Measurements from ENCODE around the gene ADAM12.

DNA sequence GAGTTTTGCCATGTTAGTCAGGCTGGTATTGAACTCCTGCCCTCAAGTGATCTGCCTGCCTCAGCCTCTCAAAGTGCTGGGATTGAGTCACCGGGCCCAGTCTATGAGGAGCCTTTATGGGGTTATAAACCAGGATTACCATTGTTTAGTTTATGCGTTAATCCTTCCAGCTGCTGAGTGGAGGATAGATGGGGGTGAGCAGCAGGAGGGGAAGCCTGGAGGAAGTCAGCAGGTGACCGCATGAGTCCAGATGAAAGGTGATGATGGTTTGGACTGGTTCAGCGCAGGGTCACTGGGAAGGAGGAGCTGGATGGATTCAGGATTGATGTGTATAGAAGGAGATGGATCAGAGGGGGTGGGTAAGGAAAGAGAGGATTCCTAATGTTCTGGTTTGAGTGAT, 197.1 kb downstream of the ADAM12 start:
- no peak for TF ChIP-seq EP300 (IDR thresholded peaks at IDR 0.05)
- TF ChIP-seq, protein P1, sequence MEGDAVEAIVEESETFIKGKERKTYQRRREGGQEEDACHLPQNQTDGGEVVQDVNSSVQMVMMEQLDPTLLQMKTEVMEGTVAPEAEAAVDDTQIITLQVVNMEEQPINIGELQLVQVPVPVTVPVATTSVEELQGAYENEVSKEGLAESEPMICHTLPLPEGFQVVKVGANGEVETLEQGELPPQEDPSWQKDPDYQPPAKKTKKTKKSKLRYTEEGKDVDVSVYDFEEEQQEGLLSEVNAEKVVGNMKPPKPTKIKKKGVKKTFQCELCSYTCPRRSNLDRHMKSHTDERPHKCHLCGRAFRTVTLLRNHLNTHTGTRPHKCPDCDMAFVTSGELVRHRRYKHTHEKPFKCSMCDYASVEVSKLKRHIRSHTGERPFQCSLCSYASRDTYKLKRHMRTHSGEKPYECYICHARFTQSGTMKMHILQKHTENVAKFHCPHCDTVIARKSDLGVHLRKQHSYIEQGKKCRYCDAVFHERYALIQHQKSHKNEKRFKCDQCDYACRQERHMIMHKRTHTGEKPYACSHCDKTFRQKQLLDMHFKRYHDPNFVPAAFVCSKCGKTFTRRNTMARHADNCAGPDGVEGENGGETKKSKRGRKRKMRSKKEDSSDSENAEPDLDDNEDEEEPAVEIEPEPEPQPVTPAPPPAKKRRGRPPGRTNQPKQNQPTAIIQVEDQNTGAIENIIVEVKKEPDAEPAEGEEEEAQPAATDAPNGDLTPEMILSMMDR (IDR thresholded peaks at IDR 0.05) = no peak
